GM10847 (cell line): ENCODE measurements around the gene CIB4.

ENCODE experiments used
- POLR2A ChIP-seq: IDR thresholded peaks from 2 replicates; pipeline ENCODE4 v1.6.1; 2011; ENCODE audit not compliant: insufficient read length; ENCODE audit errors: extremely low read depth

CIB4 gene

GRCh38 chr2:26619096-26619495 is 22.1 kb downstream of the CIB4 start:
- no peak for TF ChIP-seq POLR2A

- no peak for TF ChIP-seq POLR2A
Measured at GRCh38 chr2:26618611-26619010, 22.6 kb downstream of the CIB4 start.

- no peak for TF ChIP-seq POLR2A
Measured at GRCh38 chr2:26617588-26618083, 23.5 kb downstream of the CIB4 start.

- TF ChIP-seq POLR2A, result no peak
Measured at GRCh38 chr2:26616706-26617587, 24.2 kb downstream of the CIB4 start.

- TF ChIP-seq POLR2A, result no peak
Measured at GRCh38 chr2:26615860-26616705, 25.1 kb downstream of the CIB4 start.

- TF ChIP-seq POLR2A, result no peak
Measured at GRCh38 chr2:26615336-26615859, 25.8 kb downstream of the CIB4 start.

- TF ChIP-seq POLR2A, result no peak
Measured at GRCh38 chr2:26614216-26615138, 26.7 kb downstream of the CIB4 start.

- no peak for TF ChIP-seq POLR2A
Measured at GRCh38 chr2:26613241-26614215, 27.6 kb downstream of the CIB4 start.

GRCh38 chr2:26612522-26613240 is 28.5 kb downstream of the CIB4 start:
- no peak for TF ChIP-seq POLR2A

- no peak for TF ChIP-seq POLR2A
Measured at GRCh38 chr2:26612034-26612433, 29.1 kb downstream of the CIB4 start.

- TF ChIP-seq POLR2A, result no peak
Measured at GRCh38 chr2:26610504-26611335, 30.4 kb downstream of the CIB4 start.

GRCh38 chr2:26609839-26610277 is 31.3 kb downstream of the CIB4 start:
- TF ChIP-seq POLR2A, result no peak

- TF ChIP-seq POLR2A, result no peak
Measured at GRCh38 chr2:26609205-26609631, 31.9 kb downstream of the CIB4 start.
